Iris pigment epithelial cell (primary cell): ENCODE measurements around the gene RBM25.

Source experiments
- DNase-seq: peaks from one replicate; pipeline ENCODE4 v3.0.0-alpha.2; 2011; ENCODE audit warnings: low read depth

The RBM25 gene

DNA sequence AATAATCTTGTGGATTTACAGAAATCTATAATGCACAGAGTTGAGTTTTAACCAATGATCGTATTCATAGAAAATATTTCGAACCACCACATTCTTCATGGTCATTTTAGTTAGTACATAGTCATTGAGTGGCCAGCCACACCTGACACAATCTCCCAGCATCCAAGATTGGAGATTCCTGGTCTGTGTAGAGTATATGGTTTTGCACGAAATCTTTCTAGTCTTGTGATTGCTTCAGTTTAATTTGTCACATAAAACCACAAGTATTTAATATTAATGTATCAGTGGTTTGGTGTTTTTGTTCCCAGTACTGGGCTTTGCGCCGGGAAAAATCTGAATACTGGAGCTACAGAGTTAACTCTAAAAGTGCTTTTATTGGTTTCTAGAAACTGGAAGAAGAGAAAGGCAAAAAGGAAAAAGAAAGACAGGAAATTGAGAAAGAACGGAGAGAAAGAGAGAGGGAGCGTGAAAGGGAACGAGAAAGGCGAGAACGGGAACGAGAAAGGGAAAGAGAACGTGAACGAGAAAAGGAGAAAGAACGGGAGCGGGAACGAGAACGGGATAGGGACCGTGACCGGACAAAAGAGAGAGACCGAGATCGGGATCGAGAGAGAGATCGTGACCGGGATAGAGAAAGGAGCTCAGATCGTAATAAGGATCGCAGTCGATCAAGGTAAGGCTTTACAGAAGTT is 44.6 kb downstream of the RBM25 start:
- no peak for DNase-seq

DNA sequence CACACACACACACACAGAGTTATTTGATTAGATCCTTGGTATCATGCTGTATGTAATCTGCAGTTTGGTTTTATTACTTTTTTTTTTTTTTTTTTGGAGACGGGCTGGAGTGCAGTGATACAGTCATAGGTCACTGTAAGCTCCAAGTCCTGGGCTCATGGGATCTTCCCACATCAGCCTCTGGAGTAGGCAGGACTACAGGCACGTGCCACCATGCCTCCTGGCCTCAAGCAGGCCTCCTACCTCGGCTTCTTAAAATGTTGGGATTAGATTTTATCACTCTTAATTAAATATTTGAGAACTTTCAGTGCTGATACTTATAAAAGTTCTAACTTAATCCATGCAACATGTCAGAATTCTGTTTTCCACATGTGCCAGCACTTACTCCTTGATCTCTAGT is 46.7 kb downstream of the RBM25 start:
- no peak for DNase-seq

DNA sequence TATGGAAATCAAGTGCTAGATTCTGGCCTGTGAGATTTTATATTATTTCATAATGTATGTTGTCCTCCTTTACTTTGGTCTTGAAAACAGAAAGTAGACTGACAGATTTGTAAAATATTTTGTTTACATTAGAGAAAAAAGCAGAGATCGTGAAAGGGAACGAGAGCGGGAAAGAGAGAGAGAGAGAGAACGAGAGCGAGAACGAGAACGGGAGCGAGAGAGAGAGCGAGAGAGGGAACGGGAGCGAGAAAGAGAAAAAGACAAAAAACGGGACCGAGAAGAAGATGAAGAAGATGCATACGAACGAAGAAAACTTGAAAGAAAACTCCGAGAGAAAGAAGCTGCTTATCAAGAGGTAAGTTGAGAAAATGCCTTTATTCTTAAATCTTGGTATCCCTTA is 47.4 kb downstream of the RBM25 start:
- DNase-seq: no peak

DNA sequence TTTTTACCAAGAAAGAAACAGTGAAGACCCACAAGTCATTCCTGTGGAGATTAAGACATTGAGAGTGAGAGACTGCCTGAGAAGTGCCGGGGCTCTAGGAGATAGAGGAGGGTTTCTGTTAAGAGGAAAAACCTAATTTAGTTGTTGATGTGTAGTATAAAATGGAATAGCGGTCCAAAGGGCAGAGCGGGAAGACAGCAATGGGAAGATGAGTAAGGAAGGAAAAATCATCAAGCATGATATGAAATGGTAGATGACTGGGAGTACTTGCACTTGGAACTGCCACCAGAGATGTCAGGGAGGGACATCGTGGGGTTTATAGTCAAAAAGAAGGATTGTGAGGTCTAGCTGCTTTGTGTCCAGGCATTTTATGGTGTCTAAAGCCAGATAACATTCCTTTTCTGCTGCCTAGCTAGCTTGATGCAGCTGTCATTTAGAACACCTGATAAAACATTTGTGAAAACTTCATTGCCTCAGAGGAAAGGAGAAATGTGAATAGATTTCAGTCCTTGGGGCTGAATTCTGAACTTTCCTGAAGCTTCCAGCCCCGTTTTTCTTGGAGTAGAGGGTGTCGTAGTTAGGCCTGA is 57.8 kb downstream of the RBM25 start:
- DNase-seq: no peak

DNA sequence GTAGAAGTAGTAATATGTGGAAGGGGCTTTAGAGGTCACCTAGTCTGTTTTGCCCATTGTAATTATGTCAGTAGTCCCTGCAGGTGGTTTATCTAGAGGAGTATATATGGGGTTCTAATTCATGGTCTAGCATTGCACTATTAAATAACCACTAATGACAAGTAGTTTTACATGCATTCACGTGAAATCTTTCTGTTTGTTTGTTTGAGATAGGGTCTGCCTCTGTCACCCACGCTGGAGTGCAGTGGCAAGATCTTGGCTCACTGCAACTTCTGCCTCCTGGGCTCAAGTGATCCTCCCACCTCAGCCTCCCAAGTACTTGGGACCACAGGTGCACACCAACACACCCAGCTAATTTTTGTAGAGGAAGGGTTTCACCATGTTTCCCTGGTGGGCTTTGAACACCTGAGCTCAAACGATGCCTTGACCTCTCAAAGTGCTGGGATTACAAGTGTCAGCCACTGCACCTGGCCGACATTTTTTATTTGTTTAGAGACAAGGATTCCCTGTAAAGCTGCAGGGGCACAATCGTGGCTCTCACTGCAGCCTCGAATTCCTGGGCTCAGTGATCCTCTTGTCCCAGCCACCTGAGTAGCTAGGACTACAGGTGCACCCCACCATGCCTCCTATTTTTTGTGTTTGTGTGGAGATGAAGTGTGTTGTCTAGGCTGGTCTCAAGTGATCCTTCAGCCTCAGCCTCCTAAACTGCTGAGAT is 66.0 kb downstream of the RBM25 start:
- no peak for DNase-seq

DNA sequence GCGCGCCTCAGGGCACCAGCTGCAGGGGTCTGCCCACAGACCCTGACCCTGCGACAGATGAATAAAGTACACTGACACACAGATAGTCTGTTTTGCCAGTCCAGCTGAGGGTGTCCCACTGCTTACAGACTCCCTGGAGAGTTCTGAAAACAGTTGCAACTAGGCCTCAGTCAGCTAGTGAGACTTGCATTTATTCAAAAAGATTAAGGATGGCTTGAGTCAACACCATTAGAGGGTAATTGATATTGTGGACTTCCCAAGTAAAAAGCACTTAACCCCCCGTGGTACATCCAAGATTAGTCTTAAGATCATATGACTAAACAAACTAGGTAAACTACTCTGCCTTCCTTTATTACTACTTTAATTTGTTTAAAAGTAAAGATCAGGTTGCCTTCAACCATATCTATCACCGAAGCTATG is 66.8 kb downstream of the RBM25 start:
- DNase-seq: no peak

DNA sequence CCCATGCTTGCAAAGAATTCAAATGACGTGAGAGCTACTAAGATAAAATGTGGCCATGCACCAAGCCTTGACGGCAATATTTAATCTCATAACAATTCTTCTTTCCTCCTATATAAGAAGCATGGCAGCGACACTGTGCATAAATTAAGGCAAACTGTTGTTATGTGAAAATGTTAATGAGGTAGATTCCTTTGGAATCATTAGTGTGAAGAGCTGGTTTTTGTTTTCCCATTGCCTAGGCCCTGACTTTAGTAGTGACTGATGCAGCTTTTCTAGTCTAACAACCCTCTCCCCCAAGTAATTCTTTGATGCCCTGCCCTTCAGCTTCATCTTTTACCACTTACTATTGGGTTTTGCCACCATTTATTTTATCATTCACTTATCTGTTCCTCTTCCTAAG is 67.4 kb downstream of the RBM25 start:
- no peak for DNase-seq

DNA sequence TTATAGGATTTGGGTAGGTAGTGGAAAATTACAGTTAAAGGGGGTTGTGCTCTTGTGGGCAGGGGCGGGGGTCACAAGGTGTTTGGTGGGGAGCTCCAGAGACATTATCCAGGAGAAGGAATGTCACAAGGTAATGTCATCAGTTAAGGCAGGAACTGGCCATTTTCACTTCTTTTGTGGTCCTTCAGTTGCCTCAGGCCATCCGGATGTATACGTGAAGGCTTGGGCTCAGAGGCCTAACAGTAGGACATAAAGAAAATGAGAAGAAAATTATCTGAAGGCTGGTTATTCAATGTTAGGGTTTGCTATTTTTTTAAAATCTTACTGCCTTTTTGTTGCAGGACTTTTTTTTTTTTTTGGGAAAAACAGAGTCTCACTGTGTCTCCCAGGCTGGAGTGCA is 75.5 kb downstream of the RBM25 start:
- no peak for DNase-seq

DNA sequence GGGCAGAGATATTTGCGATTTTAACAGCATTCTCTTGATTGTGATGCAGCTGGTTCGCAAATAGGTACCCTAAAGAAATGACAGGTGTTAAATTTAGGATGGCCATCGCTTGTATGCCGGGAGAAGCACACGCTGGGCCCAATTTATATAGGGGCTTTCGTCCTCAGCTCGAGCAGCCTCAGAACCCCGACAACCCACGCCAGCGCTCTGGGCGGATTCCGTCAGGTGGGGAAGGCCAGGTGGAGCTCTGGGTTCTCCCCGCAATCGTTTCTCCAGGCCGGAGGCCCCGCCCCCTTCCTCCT is 77.7 kb downstream of the RBM25 start:
- DNase-seq: no peak

DNA sequence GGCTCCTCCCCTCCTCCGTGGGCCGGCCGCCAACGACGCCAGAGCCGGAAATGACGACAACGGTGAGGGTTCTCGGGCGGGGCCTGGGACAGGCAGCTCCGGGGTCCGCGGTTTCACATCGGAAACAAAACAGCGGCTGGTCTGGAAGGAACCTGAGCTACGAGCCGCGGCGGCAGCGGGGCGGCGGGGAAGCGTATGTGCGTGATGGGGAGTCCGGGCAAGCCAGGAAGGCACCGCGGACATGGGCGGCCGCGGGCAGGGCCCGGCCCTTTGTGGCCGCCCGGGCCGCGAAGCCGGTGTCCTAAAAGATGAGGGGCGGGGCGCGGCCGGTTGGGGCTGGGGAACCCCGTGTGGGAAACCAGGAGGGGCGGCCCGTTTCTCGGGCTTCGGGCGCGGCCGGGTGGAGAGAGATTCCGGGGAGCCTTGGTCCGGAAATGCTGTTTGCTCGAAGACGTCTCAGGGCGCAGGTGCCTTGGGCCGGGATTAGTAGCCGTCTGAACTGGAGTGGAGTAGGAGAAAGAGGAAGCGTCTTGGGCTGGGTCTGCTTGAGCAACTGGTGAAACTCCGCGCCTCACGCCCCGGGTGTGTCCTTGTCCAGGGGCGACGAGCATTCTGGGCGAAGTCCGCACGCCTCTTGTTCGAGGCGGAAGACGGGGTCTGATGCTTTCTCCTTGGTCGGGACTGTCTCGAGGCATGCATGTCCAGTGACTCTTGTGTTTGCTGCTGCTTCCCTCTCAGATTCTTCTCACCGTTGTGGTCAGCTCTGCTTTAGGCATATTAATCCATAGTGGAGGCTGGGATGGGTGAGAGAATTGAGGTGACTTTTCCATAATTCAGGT is 78.3 kb downstream of the RBM25 start, which contains the start of gene PSEN1:
Gene PSEN1 (plus strand): TSS at position 121 of the 839 bp plus-strand sequence. CDS start 11,513 bp downstream, outside the sequence.
- peak; percentile 92 for DNase-seq

DNA sequence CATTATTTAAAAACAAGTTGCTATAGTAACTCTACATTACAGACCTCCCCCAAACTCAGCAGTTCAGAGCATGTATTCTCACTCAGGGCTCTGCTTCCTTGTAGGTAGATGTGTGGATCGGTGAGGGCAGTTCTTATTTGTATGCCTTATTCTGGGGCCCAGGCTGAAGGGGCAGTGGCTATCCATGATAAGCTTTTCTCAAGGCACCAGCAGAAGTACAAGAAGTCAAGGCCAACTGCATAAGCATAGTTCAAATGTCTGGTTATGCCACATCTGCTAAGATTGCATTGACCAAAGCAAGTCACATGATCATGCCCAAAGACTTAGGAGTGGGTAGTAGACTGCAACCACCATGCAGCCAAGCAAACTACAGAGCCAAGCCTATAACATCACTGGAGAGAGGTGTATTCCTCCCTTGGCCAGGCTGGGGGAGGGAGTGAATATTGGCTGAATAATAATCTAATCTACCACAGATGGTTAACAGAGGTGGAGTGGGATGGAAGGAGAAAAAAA is 82.5 kb downstream of the RBM25 start:
- DNase-seq: no peak

DNA sequence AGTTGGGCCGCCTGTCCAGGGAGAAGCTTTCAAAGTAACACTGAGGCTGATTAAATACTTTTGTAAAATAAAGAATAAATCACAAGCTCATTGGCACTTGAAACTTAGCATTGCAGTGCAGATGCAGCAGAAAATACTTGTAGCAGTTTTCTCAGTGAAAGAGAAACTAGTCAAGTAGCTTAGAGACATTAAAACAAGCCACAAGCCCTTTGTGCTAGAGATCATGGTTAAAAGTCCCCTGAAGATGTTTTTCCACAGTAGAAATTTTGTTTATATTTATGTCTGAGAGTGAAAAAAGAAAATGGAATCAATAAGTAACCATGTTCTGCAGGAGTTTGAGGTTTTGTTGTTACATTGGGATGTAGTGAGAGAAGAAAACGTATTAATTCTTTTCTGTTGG is 83.9 kb downstream of the RBM25 start:
- no peak for DNase-seq

DNA sequence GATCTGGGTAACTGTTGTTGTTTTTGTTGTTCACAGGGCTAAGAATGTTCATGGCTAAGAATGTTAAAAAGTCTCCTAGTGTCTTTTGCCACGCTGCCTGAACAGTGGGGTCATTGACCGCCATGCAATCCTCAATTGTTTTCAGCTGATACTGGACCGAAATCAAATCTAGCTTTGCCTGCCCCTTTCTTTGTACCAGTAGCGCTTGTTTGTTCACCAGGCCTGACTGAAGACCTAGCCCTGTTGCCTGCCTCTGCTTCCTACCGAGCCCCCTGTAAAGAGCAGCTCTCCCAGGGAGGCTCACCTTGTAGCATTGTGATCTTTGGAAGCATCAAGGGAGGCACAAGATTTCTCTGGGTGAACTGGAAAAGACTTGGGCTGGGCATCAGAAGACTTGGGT is 84.7 kb downstream of the RBM25 start:
- no peak for DNase-seq

DNA sequence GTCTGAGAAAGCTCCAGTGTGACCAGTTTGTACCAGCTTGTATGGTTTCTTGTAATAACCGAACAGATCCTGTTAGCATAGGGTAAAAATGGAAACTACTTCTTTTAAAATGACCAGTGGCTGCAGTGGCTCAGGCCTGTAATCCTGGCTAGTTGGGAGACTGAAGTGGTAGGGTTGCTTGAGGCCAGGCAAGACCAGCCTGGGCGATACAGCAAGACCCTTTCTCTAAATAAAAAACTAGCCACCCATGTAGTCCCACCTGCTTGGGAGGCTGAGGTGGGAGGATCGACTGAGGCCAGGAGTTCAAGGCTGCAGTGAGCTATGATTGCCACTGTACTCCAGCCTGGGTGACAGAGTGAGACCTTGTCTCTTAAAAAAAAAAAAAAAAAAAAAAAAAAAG is 85.3 kb downstream of the RBM25 start:
- DNase-seq: no peak

DNA sequence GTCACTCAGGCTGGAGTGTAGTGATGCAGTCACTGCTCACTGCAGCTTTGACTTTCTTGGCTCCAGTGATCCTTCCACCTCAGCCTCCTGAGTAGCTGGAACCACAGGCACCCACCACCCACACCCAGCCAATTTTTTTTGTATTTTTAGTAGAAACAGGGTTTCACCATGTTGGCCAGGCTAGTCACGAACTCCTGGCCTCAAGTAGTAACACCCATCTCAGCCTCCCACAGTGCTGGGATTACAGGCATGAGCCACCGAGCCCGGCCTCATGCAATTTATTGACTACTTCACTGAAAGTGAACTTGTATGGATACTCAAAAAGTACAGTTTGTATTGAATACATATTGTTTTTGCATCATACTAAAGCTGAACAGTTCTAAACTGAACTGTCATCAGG is 87.0 kb downstream of the RBM25 start:
- DNase-seq: peak; percentile 15

DNA sequence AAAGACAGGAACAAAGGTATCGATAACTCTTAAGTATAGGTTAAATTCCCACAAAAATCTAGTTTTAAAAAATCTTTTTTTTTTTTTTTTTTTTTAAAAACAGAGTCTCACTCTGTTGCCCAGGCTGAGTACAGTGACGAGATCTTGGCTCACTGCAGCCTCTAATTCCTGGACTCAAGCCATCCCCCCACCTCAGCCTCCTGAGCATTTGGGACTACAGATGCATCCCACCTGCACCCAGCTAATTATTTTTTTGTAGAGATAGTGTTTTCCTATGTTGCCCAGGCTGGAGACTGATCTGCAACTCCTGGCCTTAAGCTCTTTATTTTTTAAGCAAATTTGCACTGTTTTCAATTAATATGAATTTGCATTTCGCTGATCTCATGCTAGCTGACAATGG is 87.8 kb downstream of the RBM25 start:
- DNase-seq: no peak

DNA sequence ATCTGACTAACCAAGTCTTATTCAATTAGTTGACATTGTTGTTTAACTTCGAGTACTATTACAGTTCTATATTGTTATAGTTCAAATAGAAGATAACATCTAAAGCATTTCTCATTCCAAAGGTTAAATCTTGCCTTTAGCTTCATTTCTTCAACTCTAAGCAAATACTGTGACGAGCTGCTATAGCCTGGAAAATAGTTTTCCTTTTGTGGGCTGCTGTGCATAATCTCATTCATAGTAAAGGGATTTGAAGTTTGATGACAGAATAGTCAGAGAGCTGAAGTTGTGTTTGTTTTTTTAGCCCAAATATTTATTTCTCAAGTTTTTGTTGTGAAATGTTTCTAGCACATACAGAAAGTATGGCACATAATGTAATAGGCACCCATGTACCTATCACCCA is 91.4 kb downstream of the RBM25 start:
- peak; percentile 79 for DNase-seq

DNA sequence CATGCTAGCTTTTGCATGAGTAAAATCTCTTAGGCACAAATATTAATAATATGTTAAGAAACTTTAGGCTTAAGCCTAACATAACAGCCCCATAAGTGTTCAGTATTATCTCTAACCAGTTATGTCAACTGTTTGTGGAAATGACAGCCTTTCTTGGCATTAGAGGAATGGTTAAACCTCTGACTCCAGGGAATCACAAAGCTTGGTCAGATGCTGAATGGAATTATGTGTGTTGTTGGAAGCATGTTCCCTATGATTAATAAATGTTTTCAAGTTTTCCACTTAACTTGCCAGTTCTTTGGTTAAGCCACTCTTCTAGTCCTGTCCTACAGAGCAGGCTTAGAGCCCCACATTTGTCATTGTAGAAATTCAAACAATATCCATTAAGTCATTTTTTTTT is 94.9 kb downstream of the RBM25 start:
- peak; percentile 44 for DNase-seq

DNA sequence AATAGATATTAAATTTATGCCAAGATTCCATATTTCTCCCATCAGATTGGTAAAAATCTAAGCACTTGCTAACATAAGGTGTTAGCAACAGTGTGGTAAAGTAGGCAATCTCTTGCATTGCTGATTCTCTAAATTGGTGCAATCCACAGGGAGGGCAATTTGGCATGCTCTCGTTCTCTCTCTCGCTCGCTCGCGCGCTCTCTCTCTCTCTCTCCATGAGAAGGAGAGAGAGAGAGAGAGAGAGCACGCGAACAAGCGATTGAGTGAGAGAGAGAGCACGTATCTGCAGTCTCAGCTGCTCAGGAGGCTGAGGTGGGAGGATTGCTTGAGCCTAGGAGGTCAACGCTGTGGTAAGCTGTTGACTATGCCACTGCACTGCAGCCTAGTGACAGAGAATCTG is 103.9 kb downstream of the RBM25 start:
- no peak for DNase-seq

DNA sequence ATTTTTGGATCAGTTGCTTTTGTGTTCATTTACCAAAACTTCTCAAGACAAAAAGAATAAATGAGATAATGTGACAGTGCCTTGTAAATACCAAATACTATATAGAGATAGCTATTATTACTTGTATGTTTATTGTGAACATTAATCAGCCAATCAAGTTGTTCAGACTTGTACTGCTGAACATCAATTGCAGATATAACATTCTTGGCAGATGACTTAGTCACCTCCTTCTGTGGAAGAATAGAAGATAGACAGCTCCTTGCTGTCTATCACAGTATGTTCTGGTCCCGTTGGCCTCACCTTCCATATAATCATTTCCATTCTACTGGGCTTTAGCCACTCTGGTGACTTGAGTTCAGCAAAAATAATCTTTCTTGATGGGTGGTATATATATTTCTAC is 108.1 kb downstream of the RBM25 start:
- peak; percentile 35 for DNase-seq

DNA sequence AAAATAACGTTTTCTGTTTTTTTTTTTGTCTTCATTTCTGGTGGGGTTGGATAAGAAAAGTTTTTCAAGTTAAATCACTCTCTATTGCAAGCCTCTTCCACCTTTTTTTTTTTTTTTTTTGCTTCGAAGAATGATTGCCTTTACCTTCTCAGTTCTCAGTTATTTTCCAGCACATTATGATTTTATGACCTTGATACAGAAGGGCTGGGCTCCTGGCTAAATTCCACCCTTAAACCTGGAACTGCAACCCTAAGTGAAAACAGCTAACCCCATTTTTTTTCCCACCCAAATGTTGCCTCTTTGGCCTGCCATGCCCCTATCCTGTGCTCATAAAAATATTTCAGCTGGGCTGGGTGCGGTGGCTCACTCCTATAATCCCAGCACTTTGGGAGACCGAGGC is 109.4 kb downstream of the RBM25 start:
- no peak for DNase-seq

DNA sequence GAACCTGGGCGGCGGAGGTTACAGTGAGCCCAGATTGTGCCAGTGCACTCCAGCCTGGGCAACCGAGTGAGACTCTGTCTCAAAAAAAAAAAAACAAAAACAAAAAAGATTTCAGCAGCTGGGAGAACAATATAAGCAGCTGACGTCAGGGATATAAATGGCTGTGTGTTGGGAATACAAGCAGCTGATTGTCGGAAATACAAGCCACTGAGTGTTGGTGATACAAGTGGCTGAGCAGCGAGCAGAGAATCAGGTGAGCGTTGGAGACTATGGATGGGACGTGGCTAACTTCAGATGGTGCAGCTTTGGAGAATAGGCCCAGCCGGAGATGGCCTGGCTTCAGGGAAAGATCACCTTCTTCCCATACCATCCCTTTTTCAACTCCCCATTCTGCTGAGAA is 109.9 kb downstream of the RBM25 start:
- DNase-seq: no peak

DNA sequence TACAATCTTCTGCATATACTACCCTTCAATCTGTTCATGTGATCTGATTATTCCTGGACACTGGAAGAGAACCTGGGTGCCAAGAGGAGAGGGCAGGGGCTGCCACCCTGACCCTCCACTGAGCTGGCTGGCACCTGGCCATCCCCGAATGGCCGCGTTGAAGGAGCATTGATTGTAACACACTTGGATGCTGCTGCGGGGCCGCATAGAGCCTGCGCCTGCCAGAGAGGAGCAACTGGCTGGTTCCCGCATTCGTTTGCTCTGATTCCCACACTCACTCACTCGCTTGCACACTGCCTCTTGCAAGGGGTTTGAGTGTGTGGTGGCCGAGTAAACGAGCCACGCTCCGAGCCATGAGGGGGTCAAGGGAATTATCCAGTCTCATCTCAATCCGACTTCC is 110.4 kb downstream of the RBM25 start:
- no peak for DNase-seq
